Stimulated activated naive B cell treated with anti-CD40 and anti-IgM and Interleukin-4, amounts not matched to agents 10 μg/mL and 1 μg/mL and 100 μg/mL, for 72 hours (primary cell): ENCODE data around the gene MAIP1.
A peak's percentile ranks its signal among the peaks of the same experiment; 100 is the strongest.

ENCODE experiments used
- ATAC-seq, 2 donors: fragments of 150-1000 bp; cut with Tn5 transposase; replicated peaks; 2 replicates each; pipeline ENCODE4 v1.10.0; 2021; ENCODE audit warnings: moderate library complexity in 1 of 2
- DNase-seq: peaks from one replicate; pipeline ENCODE4 v3.0.0; 2021
- H3K27ac Mint-ChIP-seq: one replicate; pipeline ENCODE4 v1.8.0; 2022; ENCODE audit warnings: mild to moderate bottlenecking, mixed read lengths
- H3K27me3 Mint-ChIP-seq, 2 donors: one replicate each; pipeline ENCODE4 v1.8.0; 2022; ENCODE audit warnings: mixed read lengths in 2 of 2
- H3K36me3 Mint-ChIP-seq, 2 donors: one replicate each; pipeline ENCODE4 v1.8.0; 2022; ENCODE audit warnings: mixed read lengths in 2 of 2, mild to moderate bottlenecking in 1 of 2
- H3K4me1 Mint-ChIP-seq, 2 donors: one replicate each; pipeline ENCODE4 v1.8.0; 2022; ENCODE audit warnings: mixed read lengths in 2 of 2, mild to moderate bottlenecking in 1 of 2
- H3K4me3 Mint-ChIP-seq, 2 donors: one replicate each; pipeline ENCODE4 v1.8.0; 2022; ENCODE audit warnings: mild to moderate bottlenecking in 2 of 2, mixed read lengths in 2 of 2, moderate library complexity in 1 of 2
- H3K9me3 Mint-ChIP-seq, 2 donors: one replicate each; pipeline ENCODE4 v1.8.0; 2022; ENCODE audit warnings: mixed read lengths in 2 of 2, mild to moderate bottlenecking in 1 of 2

MAIP1 gene

DNA sequence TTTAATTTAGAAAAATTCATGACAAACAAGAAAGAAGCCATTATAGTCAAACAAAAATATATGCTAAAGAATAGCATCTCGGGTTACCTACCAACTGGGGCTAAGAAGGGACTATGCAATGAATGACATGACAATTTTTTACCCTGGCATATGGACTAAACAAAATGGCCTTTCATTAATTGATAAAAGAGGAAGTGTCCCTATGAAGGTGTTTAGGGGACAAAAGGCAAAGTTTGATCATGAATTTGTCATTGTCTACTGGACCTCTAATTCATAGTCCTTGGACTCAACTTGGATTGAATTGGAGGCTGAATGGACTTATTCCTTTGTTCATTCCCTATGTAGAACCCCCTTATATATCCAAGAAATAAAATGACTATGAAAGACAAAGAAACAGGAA is 12.7 kb downstream of the MAIP1 start:
- no peak for ATAC-seq
- H3K4me1 Mint-ChIP-seq, result no peaks in the 10 kb centered on the region
- no peak overlapping the region for H3K4me3 Mint-ChIP-seq
- no peaks in the 10 kb centered on the region for H3K27me3 Mint-ChIP-seq
- H3K27ac Mint-ChIP-seq, result peak overlapping the region; percentile 25
- DNase-seq, result no peak
- peaks cover 13 to 36% of the 10 kb centered on the region in 2 donors for H3K36me3 Mint-ChIP-seq
- H3K9me3 Mint-ChIP-seq, result no peaks in the 10 kb centered on the region

DNA sequence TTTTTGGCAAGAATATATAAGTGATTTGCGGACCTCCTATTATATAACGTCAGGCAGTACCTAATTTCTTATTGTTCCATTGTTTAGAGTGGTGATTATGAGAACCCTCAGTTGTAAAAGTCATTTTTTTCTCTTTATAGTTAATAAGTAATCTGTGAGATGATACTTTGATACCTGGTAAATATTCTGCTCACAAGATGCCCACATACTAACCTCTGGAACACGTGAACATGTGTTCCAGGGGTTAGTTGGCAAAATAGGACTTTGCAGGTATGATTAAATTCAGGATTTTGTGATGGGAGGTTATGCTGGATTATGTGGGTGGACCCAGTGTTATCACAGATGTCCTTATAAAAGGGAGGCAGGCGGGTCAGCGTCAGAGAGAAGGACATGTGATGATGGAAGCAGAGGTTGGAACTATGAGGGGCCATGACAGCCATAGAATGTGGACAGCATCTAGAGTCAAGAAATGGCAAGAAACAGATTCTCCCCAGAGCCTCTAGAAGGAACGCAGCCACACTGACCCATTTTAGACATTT is 16.8 kb downstream of the MAIP1 start:
- Mint-ChIP-seq H3K27ac (no peak overlapping the region), H3K27me3 (no peaks in the 10 kb centered on the region), H3K36me3 (peaks cover 20 to 42% of the 10 kb centered on the region in 2 donors), H3K4me3 (no peak overlapping the region), H3K4me1 (peaks cover 0 to under 1% of the 10 kb centered on the region in 2 donors), H3K9me3 (peaks cover 2 to 4% of the 10 kb centered on the region in 2 donors)
- DNase-seq, result no peak
- no peak for ATAC-seq

DNA sequence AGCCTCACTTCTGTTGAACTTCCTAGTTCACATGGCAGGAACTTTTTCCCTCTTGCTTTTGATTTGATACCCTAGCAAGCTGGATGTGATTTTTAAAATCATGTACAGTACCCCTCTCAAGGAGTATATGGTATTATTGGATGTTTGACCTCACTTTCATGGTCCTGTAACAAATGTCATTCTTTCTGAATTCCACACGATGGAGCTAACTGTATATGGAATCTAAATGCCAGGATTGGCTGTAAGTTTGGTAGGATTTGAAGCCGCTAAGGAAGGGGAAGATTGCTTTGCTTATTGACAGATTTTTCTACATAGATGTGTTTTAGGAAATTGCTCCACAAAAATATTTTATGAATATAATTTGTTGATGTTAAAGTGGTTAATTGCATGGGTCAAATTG is 18.3 kb downstream of the MAIP1 start:
- DNase-seq (no peak), ATAC-seq (no peak)
- H3K27me3 Mint-ChIP-seq, result no peaks in the 10 kb centered on the region
- H3K27ac Mint-ChIP-seq, result no peak overlapping the region
- H3K4me3 Mint-ChIP-seq, result no peak overlapping the region
- peaks cover 2 to 4% of the 10 kb centered on the region in 2 donors for H3K9me3 Mint-ChIP-seq
- H3K4me1 Mint-ChIP-seq, result peaks cover 7 to 16% of the 10 kb centered on the region in 2 donors
- H3K36me3 Mint-ChIP-seq, result peaks cover 16 to 33% of the 10 kb centered on the region in 2 donors

DNA sequence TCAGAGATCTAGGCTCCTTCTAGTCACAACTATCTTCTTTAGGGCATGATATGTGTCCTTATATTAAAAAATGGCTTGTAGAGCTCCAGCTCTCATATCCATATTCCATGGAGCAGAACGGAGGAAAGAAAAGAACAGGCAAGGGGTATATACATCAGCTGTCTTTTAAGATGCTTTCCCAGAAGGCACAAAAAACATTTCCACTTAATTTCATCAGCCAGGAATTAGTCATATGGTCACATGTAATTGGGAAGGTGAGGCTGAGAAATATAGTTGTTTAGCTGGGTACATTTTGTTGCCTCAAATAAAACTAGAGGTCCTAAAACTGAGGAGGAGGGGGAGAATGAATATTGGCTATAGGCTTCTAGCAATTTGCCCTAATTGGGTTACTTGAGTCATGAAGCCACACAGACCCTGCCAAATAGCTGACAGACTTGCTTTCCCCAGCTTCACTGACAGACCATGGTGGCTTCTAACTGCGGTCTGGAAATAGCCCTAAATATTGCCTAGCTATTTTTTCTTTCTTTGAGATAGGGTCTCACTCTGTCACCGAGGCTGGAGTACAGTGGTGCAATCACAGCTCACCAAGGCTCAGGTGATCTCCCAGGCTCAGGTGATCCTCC is 20.0 kb downstream of the MAIP1 start:
- peaks cover 14 to 30% of the 10 kb centered on the region in 2 donors for H3K36me3 Mint-ChIP-seq
- H3K27me3 Mint-ChIP-seq, result no peaks in the 10 kb centered on the region
- no peak overlapping the region for H3K27ac Mint-ChIP-seq
- peaks cover 11 to 22% of the 10 kb centered on the region in 2 donors for H3K4me1 Mint-ChIP-seq
- no peak overlapping the region for H3K4me3 Mint-ChIP-seq
- DNase-seq, result no peak
- no peak for ATAC-seq
- H3K9me3 Mint-ChIP-seq, result peaks cover 2 to 4% of the 10 kb centered on the region in 2 donors

DNA sequence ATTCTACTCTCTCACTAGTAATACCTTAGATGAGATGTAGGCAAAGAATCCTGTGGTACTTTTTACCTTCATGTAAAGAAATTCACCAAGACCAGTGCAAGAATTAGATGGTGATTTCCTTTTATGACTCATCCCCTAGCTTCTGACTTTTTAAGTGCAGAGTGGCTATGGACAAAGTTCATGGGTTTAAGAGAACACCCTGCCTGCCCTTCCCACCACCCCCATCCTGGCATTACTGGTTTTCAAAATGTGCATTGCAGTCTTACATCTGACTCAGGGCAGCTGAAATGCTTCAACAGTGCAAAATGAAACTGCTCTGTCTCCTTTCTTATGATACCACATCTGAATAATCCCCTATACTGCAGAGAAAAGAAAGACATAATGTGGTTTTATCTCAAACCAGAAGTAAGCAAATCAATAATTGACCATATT is 22.6 kb downstream of the MAIP1 start:
- Mint-ChIP-seq H3K4me1 (peaks cover 11 to 22% of the 10 kb centered on the region in 2 donors), H3K36me3 (peaks cover 14 to 27% of the 10 kb centered on the region in 2 donors), H3K9me3 (peaks cover 2 to 4% of the 10 kb centered on the region in 2 donors), H3K27me3 (no peaks in the 10 kb centered on the region), H3K4me3 (no peak overlapping the region), H3K27ac (no peak overlapping the region)
- peak; percentile 79 to 83 for ATAC-seq
- no peak for DNase-seq

DNA sequence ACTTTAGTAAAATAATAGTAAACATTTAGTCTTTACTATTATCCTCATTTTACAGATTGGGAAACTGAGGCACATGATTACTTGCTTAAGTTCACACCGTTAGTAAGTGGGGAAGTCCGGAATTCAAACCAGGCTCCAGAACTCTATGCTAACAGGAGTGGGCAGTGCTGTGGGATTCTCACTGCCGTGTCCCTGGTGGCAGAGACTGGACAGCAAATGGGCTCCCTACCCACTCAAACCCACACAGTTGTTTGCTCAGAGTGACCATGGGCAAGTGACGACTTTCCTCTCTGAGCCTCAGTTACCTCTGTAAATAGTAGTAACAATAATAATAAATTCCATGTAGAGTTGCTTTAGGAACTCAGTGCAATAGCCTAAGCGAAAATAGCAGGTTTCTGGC is 24.0 kb downstream of the MAIP1 start:
- Mint-ChIP-seq H3K27me3 (no peaks in the 10 kb centered on the region), H3K4me3 (no peak overlapping the region), H3K4me1 (peaks cover 11 to 22% of the 10 kb centered on the region in 2 donors), H3K36me3 (peaks cover 9 to 21% of the 10 kb centered on the region in 2 donors), H3K27ac (no peak overlapping the region), H3K9me3 (peaks cover 2 to 4% of the 10 kb centered on the region in 2 donors)
- DNase-seq (no peak), ATAC-seq (no peak)

DNA sequence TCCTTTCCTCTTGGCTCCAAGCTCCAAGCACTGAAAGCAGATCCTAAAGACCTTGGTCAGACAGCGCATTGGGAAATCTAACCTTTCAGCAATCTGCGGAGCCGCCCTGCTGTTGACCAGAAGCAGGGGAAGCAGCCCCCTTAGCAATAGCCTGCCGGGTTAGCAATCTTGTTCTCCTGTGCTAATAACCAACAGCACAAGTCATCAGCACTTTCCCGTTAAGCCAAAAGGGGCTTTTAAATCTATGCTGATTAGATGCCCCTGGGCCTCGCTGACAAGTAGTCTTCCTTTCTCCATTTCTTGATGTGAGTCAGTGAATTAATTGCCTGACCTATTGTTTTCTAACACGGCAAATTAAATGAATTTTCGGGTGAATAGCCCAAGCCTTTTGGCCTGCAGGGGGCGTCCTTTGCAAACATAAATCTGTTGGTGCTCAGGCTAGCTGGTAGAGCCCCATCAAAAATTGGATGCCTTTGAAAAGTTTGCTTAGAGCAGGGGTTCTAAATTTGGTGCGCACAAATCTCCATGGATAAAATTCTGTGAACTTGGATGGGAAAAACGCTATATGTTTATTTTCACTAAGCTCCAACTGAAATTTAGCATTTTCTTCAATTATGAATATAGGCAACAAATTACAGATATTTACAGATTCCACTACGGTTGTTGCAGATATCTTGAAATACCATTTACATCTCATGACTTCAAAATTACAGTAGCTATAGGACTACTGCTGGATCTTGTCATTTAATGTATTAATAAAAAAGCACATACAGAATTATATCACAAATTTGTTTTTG is 24.6 kb downstream of the MAIP1 start:
- H3K4me3 Mint-ChIP-seq, result no peak overlapping the region
- DNase-seq, result peak; percentile 60
- peak; percentile 76 to 79 for ATAC-seq
- no peaks in the 10 kb centered on the region for H3K27me3 Mint-ChIP-seq
- peaks cover 2 to 4% of the 10 kb centered on the region in 2 donors for H3K9me3 Mint-ChIP-seq
- peaks cover 11 to 22% of the 10 kb centered on the region in 2 donors for H3K4me1 Mint-ChIP-seq
- H3K27ac Mint-ChIP-seq, result no peak overlapping the region
- H3K36me3 Mint-ChIP-seq, result peaks cover 9 to 18% of the 10 kb centered on the region in 2 donors

DNA sequence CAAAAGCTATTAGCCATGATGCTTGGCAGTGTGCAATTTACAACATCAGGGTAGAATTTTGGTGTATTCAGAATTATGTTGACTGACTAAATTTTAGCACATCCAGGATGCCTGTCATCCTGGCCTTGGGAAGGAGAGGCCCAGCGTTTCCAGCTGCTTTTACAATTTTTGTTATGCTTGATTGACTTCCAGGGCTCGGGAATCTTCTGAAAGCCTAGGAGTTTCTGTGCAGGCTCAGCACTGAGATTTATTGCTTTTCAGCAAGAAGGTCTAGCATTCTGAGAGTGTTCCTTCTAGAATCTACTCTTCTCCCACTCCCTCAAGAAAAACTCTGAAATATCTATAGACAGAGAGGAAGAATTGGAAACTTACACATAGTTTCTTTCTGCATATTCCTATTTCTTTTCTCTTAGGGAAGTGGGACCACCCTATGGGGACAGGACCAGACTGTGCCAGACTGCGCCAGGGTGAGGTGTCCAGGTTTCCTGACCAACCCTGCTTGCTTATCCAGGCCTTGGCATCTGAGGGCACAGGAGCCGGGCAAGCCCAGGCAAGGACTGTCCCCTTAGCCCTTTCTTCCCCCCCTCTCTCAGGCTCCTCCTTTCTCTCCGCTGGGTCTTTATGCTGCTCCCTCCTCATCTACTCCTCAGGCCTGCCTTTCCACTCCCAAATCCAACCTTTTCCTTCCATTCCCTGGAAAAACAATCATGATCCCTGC is 26.9 kb downstream of the MAIP1 start:
- ATAC-seq, result no peak
- no peaks in the 10 kb centered on the region for H3K9me3 Mint-ChIP-seq
- no peak overlapping the region for H3K27ac Mint-ChIP-seq
- H3K4me1 Mint-ChIP-seq, result peaks cover 11 to 26% of the 10 kb centered on the region in 2 donors
- no peak overlapping the region for H3K4me3 Mint-ChIP-seq
- H3K27me3 Mint-ChIP-seq, result no peaks in the 10 kb centered on the region
- DNase-seq, result no peak
- peaks cover 3 to 7% of the 10 kb centered on the region in 2 donors for H3K36me3 Mint-ChIP-seq

DNA sequence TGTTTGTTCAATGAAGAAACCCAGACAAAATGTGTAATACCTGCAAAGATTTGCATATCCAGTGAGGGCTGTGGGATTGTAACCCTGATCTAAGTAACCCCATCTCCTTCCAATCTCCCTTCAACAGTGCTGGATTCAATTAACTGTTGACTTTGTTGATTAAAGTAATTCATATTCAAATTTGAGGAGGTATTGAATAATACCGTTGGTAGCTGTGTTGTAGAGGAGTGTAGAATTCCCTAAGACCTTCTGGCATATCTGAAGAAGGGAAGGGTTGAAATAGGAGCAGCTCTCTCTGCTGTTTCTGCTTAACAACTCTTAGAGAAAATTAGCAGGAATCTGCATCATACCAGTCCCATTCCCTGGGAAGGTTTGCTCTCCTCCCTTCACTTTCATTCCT is 28.2 kb downstream of the MAIP1 start:
- Mint-ChIP-seq H3K4me1 (peaks cover 6 to 13% of the 10 kb centered on the region in 2 donors), H3K27me3 (no peaks in the 10 kb centered on the region), H3K36me3 (peaks cover 0 to 4% of the 10 kb centered on the region in 2 donors), H3K4me3 (no peak overlapping the region), H3K27ac (no peak overlapping the region), H3K9me3 (no peaks in the 10 kb centered on the region)
- DNase-seq, result no peak
- no peak for ATAC-seq

DNA sequence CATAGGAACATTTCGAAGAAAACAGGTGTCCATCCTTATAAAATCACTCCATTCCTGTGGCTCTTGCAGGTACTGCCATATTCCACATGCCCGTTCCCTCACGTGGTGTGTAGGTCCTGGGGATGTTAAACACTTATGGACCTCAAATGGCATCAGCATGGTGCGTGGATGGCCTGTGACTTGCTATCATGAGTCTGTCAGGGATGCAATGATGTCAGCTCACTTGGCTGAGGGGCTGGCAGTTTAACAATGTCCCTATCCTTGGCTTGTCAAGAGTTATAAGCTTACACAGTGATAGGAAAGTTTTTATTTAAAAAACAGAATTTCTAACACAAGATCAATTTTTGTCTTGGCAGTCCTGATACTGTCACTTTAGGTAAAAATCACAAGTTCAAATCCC is 28.8 kb downstream of the MAIP1 start:
- DNase-seq (no peak), ATAC-seq (no peak)
- Mint-ChIP-seq H3K4me3 (no peak overlapping the region), H3K9me3 (no peaks in the 10 kb centered on the region), H3K36me3 (peaks cover 0 to 4% of the 10 kb centered on the region in 2 donors), H3K27me3 (no peaks in the 10 kb centered on the region), H3K27ac (no peak overlapping the region), H3K4me1 (peaks cover 1 to 10% of the 10 kb centered on the region in 2 donors)

DNA sequence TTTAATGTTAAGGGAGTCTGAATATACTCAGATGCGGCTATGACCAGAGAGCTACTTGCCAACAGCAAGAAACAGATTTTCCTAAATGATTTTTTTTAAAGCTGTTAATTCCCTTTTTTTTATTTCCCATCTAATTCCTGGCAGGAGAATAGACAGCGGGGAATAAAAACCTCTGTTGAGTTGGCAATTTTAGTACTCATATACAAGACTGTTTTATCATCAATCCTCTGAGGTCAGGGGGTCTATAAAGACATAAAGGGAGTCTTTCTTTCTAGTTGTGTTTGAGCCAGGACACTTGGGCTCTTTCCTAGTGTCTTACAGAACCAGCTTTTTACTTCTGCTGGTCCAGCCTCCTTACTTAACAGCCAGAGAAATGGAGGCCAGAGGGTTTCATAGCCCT is 29.4 kb downstream of the MAIP1 start:
- DNase-seq, result no peak
- H3K36me3 Mint-ChIP-seq, result peaks cover 0 to 4% of the 10 kb centered on the region in 2 donors

DNA sequence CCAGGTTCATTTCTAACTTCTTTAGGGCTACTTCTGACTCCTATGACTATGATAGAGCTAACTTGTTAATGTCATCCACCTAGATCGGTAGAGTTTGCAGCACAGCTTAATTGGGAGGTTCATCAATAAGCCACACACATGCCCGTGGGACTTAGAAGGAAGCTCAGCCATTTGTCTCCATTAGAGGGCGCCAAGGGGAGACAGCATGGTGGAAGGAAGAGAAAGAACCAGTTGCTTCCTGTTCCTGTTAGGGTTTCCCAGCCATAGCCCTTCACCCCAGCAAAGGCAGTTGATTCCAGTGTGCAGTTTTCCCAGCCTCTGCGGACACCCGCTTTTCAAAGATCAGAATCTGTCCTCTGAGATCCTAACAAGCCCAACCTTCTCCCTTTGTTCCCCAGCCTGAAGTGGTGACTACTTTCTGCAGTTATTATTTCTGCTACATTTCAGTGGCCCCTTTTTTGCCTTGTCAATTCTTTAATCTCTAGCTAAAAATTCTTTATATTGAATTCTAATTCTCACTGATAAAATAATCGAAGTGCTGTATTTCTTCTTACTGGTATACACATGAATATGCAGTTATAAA is 30.3 kb downstream of the MAIP1 start:
- ATAC-seq, result peak; percentile 73 to 82

More for the DNA sequence above, 29.4 kb downstream of the MAIP1 start:
- no peak for ATAC-seq
- no peak overlapping the region for H3K27ac Mint-ChIP-seq
- H3K27me3 Mint-ChIP-seq, result no peaks in the 10 kb centered on the region
- no peak overlapping the region for H3K4me3 Mint-ChIP-seq
- peaks cover 0 to 9% of the 10 kb centered on the region in 2 donors for H3K4me1 Mint-ChIP-seq
- H3K9me3 Mint-ChIP-seq, result no peaks in the 10 kb centered on the region

DNA sequence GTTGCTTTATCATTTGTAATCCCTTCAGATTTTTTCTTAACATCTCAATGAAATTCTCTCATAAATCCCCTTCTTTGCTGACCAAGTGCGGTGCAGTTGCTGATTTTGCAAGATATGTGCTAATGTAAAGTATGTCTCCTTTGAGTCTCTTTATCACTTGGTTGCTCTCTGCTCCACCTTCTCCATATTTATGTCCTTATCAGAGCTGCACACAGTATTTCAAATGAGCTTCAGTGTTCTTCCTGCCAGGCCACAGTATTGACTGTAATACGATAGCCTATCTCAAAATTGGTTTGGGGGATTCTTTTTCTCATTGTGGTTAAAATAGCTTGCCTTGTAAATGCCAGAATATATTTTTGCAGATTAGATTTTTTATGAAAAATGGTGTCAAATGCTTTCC is 32.2 kb downstream of the MAIP1 start:
- Mint-ChIP-seq H3K4me3 (no peak overlapping the region), H3K9me3 (no peaks in the 10 kb centered on the region), H3K27me3 (peaks cover under 1 to 2% of the 10 kb centered on the region in 2 donors), H3K27ac (no peak overlapping the region), H3K36me3 (no peaks in the 10 kb centered on the region), H3K4me1 (peaks cover 0 to 6% of the 10 kb centered on the region in 2 donors)
- ATAC-seq (no peak), DNase-seq (no peak)

More for the DNA sequence above, 30.3 kb downstream of the MAIP1 start:
- Mint-ChIP-seq H3K27ac (no peak overlapping the region), H3K9me3 (no peaks in the 10 kb centered on the region), H3K4me3 (no peak overlapping the region), H3K27me3 (no peaks in the 10 kb centered on the region), H3K36me3 (peaks cover 0 to 3% of the 10 kb centered on the region in 2 donors), H3K4me1 (peaks cover 0 to 6% of the 10 kb centered on the region in 2 donors)
- peak; percentile 31 for DNase-seq

DNA sequence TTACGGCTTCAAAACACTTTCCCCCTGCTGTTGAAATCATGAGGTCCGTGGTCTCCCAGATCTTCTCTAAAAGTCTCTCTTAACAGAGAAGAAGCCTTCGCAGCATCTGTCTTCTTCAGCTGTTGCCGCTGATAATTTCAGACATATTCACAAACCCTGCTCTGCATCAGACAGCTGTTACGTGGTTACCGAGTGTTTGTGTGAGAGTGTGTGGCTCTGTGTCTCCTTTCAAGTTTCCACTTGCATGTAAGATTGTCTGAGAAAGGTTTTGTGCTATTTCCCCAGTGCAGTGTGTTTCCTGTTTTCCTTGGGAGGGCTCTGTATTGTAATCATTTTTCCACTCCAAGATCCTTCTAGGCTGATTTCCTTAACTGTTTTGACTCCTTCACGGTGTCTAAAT is 32.8 kb downstream of the MAIP1 start:
- Mint-ChIP-seq H3K4me3 (no peak overlapping the region), H3K27ac (no peak overlapping the region), H3K9me3 (no peaks in the 10 kb centered on the region), H3K4me1 (peaks cover 0 to 6% of the 10 kb centered on the region in 2 donors), H3K27me3 (peaks cover 5% of the 10 kb centered on the region in 2 donors), H3K36me3 (no peaks in the 10 kb centered on the region)
- DNase-seq (no peak), ATAC-seq (no peak)
